ENCODE data around the gene DICER1. TPM values are rescaled to one million over a fixed set of nuclear protein-coding genes. Genes with fewer than 3 reads are reported as not detected.
"Not testable (repeated sequence)": the region's sequence is repeated elsewhere in the genome, so short reads cannot be mapped to it uniquely, and the experiment has no call there.

Gene DICER1
- polyA plus RNA-seq, 10 donors: 32.6 to 52.1 (median 42.4) TPM

GRCh38 chr14:95155045-95155444 is 2.3 kb downstream of the DICER1 start:
- no peak for DNase-seq

GRCh38 chr14:95153866-95154265 is 3.5 kb downstream of the DICER1 start:
- DNase-seq: no peak

- DNase-seq: no peak
These were observed 5.8 kb downstream of the DICER1 start for GRCh38 chr14:95151561-95151960.

GRCh38 chr14:95150910-95151309 is 6.4 kb downstream of the DICER1 start:
- DNase-seq: no peak

- no peak for DNase-seq
These were observed 7.9 kb downstream of the DICER1 start for GRCh38 chr14:95149441-95149840.

- no peak for DNase-seq
These were observed 9.7 kb downstream of the DICER1 start for GRCh38 chr14:95147597-95147996.

GRCh38 chr14:95146079-95146771 is 11.1 kb downstream of the DICER1 start:
- no peak for DNase-seq

GRCh38 chr14:95144849-95145248 is 12.5 kb downstream of the DICER1 start:
- no peak for DNase-seq

GRCh38 chr14:95143808-95144620 is 13.3 kb downstream of the DICER1 start:
- DNase-seq: peak; percentile 24 to 66 (median 55)

GRCh38 chr14:95142208-95142607 is 15.1 kb downstream of the DICER1 start:
- no peak for DNase-seq

- no peak for DNase-seq
These were observed 15.6 kb downstream of the DICER1 start for GRCh38 chr14:95141684-95142083.

- no peak for DNase-seq
These were observed 17.1 kb downstream of the DICER1 start for GRCh38 chr14:95140060-95140858.

- DNase-seq: no peak
These were observed 18.5 kb downstream of the DICER1 start for GRCh38 chr14:95138876-95139275.

GRCh38 chr14:95138455-95138854 is 18.9 kb downstream of the DICER1 start:
- not testable (repeated sequence) for DNase-seq

- peak in 1 of 3 donors; percentile 15 for DNase-seq
These were observed 19.5 kb downstream of the DICER1 start for GRCh38 chr14:95137804-95138167.

- no peak for DNase-seq
These were observed 20.0 kb downstream of the DICER1 start for GRCh38 chr14:95137164-95137803.

GRCh38 chr14:95136631-95137030 is 20.7 kb downstream of the DICER1 start:
- no peak for DNase-seq

- no peak for DNase-seq
These were observed 22.9 kb downstream of the DICER1 start for GRCh38 chr14:95134304-95134933.

GRCh38 chr14:95133282-95133681 is 24.0 kb downstream of the DICER1 start:
- DNase-seq: no peak

- no peak for DNase-seq
These were observed 24.6 kb downstream of the DICER1 start for GRCh38 chr14:95132760-95133159.

GRCh38 chr14:95130549-95130948 is 26.8 kb downstream of the DICER1 start:
- no peak for DNase-seq

All from muscle of back (tissue), 11 donors.